Smooth muscle cell (in vitro differentiated cells): ENCODE data around the gene WDR31. TPM values are rescaled to one million over a fixed set of nuclear protein-coding genes. Genes with fewer than 3 reads are reported as not detected.
"Not testable (repeated sequence)": the region's sequence is repeated elsewhere in the genome, so short reads cannot be mapped to it uniquely, and the experiment has no call there.

ENCODE experiments used
- DNase-seq: peaks from one replicate; lab custom pipeline; 2025; ENCODE audit not compliant: unreplicated experiment; lab: John Stamatoyannopoulos, UW
- H2AFZ ChIP-seq: fragments of 200-600 bp; sonication (generic); 2 replicates; pipeline ENCODE4 v1.6.0; 2016; ENCODE audit warnings: antibody characterized with exemption, low read depth, mild to moderate bottlenecking
- H3F3A ChIP-seq: fragments of 200-600 bp; sonication (generic); 2 replicates; pipeline ENCODE4 v1.6.0; 2017; ENCODE audit warnings: antibody characterized with exemption, low read depth
- H3K27ac ChIP-seq: fragments of 200-600 bp; sonication (generic); 2 replicates; pipeline ENCODE4 v1.5.1; 2016; ENCODE audit warnings: low read depth, mild to moderate bottlenecking
- H3K27me3 ChIP-seq: fragments of 200-600 bp; sonication (generic); 2 replicates; pipeline ENCODE4 v1.6.1; 2016; ENCODE audit warnings: low read depth, mild to moderate bottlenecking
- H3K36me3 ChIP-seq: fragments of 200-600 bp; sonication (generic); 2 replicates; pipeline ENCODE4 v1.5.1; 2016; ENCODE audit warnings: low read depth
- H3K4me1 ChIP-seq: fragments of 200-600 bp; sonication (generic); 2 replicates; pipeline ENCODE4 v1.5.1; 2016; ENCODE audit warnings: low read depth
- H3K4me2 ChIP-seq: fragments of 200-600 bp; sonication (generic); 2 replicates; pipeline ENCODE4 v1.6.0; 2016; ENCODE audit warnings: mild to moderate bottlenecking
- H3K4me3 ChIP-seq: fragments of 200-600 bp; sonication (generic); 2 replicates; pipeline ENCODE4 v1.5.1; 2016; ENCODE audit warnings: mild to moderate bottlenecking
- H3K79me2 ChIP-seq: fragments of 200-600 bp; sonication (generic); 2 replicates; pipeline ENCODE4 v1.6.0; 2016; ENCODE audit warnings: low read depth, mild to moderate bottlenecking
- H3K9ac ChIP-seq: fragments of 200-600 bp; sonication (generic); 2 replicates; pipeline ENCODE4 v1.6.0; 2016; ENCODE audit warnings: low read depth
- H3K9me3 ChIP-seq: fragments of 200-600 bp; sonication (generic); replicated peaks from 2 replicates; pipeline ENCODE4 v1.5.1; 2016; ENCODE audit warnings: low read depth
- H4K20me1 ChIP-seq: fragments of 200-600 bp; sonication (generic); 2 replicates; pipeline ENCODE4 v1.6.0; 2016; ENCODE audit warnings: low read depth
- WGBS: methylation state at CpG from one replicate; pipeline ENCODE4 v1.1.7; 2016; ENCODE audit warnings: low lambda C conversion rate; 5-methylcytosine and 5-hydroxymethylcytosine counted together
- polyA plus RNA-seq: library from polyadenylated mRNA; unstranded; fragments of >200 nt; fragmentation: Nextera tagmentation; extraction: Ambion mirVana; gene quantifications from 2 replicates; pipeline ENCODE4 v1.2.1, GENCODE V29; 2016
- total RNA-seq: library from RNA; depleted of rRNA; stranded (reverse); fragments of >200 nt; gene quantifications from 2 replicates; pipeline ENCODE4 v1.2.3, GENCODE V29; 2014
- TF ChIP-seq, protein P1 (sequence below): fragments of 200-600 bp; sonication (generic); IDR thresholded peaks from 2 replicates; pipeline ENCODE4 v1.5.1; 2017; ENCODE audit warnings: borderline replicate concordance, mild to moderate bottlenecking, antibody characterized with exemption; ENCODE audit not compliant: insufficient read depth, poor library complexity, severe bottlenecking

Gene WDR31
- total and polyA plus RNA-seq, 2 experiments from 2014 or later: 1.6 to 2.7 TPM

DNA sequence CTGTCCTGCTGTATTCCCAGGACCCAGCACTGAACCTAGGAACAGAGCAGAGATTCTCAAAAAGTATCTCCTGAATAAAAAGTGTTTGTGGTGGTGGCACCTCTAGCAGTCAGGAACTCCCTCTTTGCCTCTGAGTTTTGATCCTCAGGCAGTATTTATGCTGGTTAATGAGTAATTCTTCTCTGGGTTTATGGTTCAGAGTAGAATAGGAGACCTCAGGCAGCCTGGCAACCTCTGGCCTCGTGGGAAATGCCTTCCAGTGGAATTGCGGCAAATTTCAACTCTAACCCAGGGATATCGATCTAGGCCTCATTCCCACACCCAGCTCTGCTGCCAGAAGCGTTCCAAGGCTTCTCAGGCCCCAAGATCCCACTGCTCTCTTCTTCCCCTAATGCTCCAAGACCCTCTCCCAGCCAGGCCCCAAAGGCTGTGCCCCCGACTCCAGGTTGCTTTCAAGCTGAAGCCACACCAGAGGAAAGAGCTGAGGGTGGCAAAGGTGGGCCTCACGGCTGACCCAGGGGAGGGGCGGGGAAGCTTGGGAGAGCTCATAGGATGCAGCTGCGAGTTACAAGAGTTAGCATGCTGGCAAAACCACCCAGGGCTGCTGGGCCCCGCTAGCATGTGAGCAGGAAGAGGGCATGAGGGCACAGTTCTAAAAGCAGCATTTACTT is 47.6 kb upstream of the WDR31 start:
- 82% methylated on average over 9 of the region's 9 CpGs for whole genome bisulfite sequencing
- no peaks in the 10 kb centered on the region for H3K27me3 ChIP-seq
- H2AFZ ChIP-seq: no peak overlapping the region
- H3K4me3 ChIP-seq: no peak overlapping the region
- H3K79me2 ChIP-seq: no peaks in the 10 kb centered on the region
- H3F3A ChIP-seq: no peaks in the 10 kb centered on the region
- DNase-seq: no peak
- H3K27ac ChIP-seq: no peak overlapping the region
- no peaks in the 10 kb centered on the region for H3K4me1 ChIP-seq
- TF ChIP-seq, protein P1, sequence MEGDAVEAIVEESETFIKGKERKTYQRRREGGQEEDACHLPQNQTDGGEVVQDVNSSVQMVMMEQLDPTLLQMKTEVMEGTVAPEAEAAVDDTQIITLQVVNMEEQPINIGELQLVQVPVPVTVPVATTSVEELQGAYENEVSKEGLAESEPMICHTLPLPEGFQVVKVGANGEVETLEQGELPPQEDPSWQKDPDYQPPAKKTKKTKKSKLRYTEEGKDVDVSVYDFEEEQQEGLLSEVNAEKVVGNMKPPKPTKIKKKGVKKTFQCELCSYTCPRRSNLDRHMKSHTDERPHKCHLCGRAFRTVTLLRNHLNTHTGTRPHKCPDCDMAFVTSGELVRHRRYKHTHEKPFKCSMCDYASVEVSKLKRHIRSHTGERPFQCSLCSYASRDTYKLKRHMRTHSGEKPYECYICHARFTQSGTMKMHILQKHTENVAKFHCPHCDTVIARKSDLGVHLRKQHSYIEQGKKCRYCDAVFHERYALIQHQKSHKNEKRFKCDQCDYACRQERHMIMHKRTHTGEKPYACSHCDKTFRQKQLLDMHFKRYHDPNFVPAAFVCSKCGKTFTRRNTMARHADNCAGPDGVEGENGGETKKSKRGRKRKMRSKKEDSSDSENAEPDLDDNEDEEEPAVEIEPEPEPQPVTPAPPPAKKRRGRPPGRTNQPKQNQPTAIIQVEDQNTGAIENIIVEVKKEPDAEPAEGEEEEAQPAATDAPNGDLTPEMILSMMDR: no peak
- H3K36me3 ChIP-seq: no peaks in the 10 kb centered on the region
- H3K4me2 ChIP-seq: no peak overlapping the region
- no peaks in the 10 kb centered on the region for H4K20me1 ChIP-seq
- H3K9me3 ChIP-seq: no peaks in the 10 kb centered on the region
- H3K9ac ChIP-seq: no peak overlapping the region

DNA sequence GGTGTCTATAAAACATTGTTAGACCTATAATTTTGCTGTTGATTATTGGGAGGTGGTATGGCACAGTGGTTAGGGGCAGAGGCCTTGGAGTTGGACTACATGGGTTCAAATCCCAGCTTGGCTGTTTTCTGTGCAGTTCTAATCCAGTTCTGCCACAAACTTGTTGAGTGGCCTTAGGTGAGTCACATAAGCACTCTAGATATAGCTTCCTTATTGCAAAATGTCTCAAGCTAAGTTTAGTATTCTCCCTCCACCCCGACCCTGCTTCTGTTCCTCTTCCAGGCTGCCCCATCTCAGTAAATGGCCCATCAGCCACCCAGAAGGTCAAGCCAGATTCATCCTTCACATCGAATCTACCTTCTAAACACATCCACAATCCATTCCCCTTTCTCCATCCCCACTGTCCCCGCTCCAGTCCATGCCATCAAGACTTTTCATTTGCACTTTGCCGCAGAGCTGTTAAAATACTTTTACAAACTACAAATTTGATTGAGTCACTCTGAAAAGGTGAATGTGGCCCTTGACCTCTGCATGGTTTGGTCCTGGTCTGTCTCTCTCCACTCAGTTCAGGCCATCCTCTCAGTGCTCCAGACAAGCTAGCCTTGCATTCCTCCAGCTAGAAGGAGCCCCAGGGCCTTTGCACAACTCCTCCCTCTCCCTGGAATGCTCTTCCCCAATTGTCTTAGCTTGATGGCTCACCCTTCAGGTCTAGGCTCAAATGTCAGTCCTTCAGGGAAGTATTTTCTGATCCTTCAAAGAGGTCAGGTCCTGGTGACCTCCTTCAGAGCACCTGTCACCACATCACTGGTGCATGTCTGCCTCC is 46.7 kb upstream of the WDR31 start:
- Histone ChIP-seq H2AFZ (no peak overlapping the region), H3K4me3 (no peak overlapping the region), H3K9me3 (no peaks in the 10 kb centered on the region), H3K4me2 (no peak overlapping the region), H3K36me3 (no peaks in the 10 kb centered on the region), H3K27ac (no peak overlapping the region), H3K27me3 (no peaks in the 10 kb centered on the region), H3K9ac (no peak overlapping the region), H3K4me1 (no peaks in the 10 kb centered on the region), H3K79me2 (no peaks in the 10 kb centered on the region), H3F3A (peaks cover 5% of the 10 kb centered on the region), H4K20me1 (no peaks in the 10 kb centered on the region)
- WGBS: 94% methylated on average over 4 of the region's 4 CpGs
- TF ChIP-seq, protein P1: no peak
- no peak for DNase-seq

DNA sequence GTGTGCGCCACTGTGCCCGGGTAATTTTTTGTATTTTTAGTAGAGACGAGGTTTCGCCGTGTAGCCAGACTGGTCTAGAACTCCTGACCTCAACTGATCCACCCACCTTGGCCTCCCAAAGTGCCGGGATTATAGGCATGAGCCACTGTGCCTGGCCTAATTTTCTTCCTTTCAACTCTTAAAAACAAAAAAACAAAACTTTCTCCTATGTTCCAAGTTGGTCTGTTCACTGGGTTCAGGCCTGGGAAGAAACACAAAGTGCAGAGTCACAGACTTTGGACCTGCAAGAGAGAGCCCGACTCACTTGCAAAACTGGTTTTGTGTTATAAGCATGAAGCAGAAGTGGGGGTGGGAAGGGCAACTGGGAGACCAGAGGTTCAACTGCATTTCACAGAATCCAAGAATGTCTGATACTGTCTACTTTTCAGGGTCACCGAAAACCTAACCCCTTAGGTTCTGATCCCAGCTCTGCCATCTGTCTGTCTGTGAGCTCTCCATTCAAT is 41.9 kb upstream of the WDR31 start:
- Histone ChIP-seq H4K20me1 (no peaks in the 10 kb centered on the region), H3K79me2 (no peaks in the 10 kb centered on the region), H3K4me3 (no peak overlapping the region), H3F3A (peaks cover 5% of the 10 kb centered on the region), H3K36me3 (no peaks in the 10 kb centered on the region), H3K27me3 (no peaks in the 10 kb centered on the region), H3K4me2 (no peak overlapping the region), H3K27ac (peak overlapping the region; percentile 46), H3K9ac (no peak overlapping the region), H2AFZ (no peak overlapping the region), H3K4me1 (no peaks in the 10 kb centered on the region), H3K9me3 (no peaks in the 10 kb centered on the region)
- TF ChIP-seq, protein P1: no peak
- WGBS: 74% methylated on average over 8 of the region's 8 CpGs
- no peak for DNase-seq

DNA sequence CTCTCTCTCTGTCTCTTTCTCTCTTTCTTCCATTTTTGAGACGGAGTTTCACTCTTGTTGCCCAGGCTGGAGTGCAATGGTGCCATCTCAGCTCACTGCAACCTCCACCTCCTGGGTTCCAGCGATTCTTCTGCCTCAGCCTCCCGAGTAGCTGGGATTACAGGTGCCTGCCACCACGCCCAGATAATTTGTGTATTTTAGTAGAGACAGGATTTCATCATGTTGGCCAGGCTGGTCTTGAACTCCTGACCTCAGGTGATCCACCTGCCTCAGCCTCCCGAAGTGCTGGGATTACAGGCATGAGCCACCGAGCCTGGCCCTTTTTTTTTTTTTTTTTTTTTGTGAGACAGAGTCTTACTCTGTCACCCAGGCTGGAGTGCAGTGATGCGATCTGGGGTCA is 41.4 kb upstream of the WDR31 start:
- H3K79me2 ChIP-seq, H3F3A ChIP-seq, H3K9me3 ChIP-seq, H2AFZ ChIP-seq, H3K36me3 ChIP-seq, H3K9ac ChIP-seq, H3K4me1 ChIP-seq, H3K27me3 ChIP-seq, H3K4me2 ChIP-seq, H4K20me1 ChIP-seq, DNase-seq, H3K4me3 ChIP-seq: not testable (repeated sequence)
- H3K27ac ChIP-seq: peak overlapping the region; percentile 46
- 84% methylated on average over 6 of the region's 7 CpGs for WGBS
